CD4-positive, alpha-beta T cell treated with Interleukin-6 for 4 hours (primary cell): ENCODE measurements around the gene GAS7.

Experiments
- DNase-seq: peaks from one replicate; pipeline ENCODE4 v3.0.0-alpha.2; 2020; ENCODE audit warnings: mixed read lengths

The GAS7 gene

DNA sequence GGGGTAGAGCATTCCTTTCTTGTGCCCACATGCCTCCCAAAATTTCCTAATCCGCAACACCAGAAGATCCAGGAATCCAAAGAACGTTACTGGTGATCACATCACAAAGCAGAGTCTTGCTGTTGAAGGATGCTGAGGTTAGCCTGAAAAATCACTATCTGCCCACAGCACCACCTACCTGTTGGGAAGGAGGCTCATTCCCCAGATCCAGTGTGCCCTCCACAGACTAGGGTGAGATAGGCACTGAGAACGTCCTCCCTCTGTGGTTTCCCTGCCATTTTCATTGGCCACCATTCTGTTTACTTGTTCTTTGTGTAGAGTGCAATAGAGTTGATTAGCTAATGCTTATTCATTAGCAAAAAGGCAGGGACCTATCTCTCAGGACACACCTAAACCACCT is 323.7 kb downstream of the GAS7 start:
- no peak for DNase-seq

DNA sequence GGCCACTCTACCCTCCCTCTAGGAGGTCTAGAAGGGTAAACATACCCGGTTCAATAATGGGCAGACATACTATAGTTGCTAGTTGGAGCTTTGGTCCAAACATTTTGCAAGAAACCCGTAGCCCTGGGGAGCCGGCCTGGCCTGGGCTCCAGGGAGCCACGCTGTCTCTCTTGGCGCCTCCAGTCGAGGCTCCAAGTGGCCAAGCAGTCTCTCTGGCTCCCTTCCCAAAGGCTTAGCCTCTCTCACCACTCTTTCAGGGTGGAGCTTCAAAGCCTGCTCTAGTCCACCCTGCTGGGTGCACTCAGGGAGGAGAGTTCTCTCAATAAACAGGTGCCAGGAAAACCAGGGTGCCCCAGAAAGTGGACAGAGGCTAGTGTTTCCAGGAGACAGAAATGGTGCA is 325.6 kb downstream of the GAS7 start:
- no peak for DNase-seq

DNA sequence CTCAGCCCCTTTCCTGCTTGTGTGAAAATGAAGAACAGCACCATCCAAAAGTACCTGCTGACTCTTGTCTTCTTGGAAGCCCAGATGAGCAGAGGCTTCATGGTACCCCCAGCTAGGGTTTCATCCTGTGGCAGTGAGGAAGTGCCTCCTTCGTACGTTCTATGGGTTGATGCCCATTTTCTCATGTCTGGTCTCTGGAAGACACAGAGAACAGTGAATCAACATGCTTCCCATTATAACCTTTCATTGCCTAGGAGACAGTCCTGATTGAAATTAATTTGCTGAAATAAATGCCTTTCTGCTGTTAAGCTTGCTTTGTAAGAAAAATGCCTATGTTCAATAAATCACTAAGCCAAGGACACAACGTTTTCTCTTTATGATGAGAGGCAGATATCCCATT is 329.9 kb downstream of the GAS7 start:
- DNase-seq: no peak

DNA sequence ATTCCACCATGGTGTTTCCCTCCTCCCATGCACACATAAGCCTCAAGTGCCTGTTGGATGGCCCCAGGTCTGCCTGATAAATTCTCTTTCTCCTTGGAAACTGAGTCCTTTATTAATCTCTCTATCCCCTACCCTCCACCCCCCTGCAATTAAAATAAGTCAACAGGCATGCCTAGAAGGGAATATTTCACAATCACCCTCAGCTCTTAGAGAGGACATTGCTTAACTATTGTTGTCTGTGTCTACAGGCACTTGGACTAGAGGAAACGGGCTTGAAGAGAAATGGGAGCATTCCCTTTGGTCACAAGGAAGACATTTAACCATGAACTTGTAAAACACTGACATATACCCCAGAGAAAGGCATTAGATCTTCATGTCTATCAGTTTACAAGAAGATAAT is 332.8 kb downstream of the GAS7 start:
- DNase-seq: no peak

DNA sequence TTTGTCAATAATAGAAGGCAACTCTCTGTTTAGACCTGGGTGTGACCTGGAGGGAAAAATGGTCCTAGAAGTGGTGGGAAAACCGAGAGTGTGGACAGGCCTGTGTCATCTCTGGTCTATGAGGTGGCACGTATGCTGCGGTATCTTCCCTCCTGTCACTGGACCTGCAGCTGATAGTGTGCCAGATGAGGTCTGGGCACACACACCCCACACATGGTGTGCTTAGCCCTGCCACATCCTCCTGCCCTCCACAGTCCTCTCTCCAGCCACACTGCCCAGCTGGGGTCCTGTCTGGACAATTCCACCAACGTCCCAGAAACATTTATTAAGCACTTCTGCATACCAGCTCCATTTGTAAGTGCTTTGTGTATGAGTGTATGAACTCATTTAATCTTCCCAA is 335.5 kb downstream of the GAS7 start:
- no peak for DNase-seq

DNA sequence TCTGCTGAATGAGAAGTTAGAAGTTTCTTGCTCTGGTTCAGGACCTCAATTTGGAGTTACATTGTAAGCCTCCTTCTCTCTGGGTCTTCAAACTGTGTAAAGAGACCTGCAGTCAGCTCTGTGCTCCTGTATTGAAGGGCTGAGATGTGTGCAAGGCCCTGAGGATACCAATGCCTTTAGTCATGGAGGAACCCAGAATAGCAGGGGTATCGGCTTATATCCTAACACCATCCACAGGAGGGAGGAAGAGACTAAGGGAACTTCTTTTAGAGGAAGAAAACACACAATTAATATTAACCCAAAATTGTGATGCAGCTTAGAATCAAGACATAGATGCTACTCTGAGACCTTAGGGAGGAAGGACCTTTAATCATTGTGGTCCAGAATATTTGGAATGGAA is 336.2 kb downstream of the GAS7 start:
- no peak for DNase-seq

DNA sequence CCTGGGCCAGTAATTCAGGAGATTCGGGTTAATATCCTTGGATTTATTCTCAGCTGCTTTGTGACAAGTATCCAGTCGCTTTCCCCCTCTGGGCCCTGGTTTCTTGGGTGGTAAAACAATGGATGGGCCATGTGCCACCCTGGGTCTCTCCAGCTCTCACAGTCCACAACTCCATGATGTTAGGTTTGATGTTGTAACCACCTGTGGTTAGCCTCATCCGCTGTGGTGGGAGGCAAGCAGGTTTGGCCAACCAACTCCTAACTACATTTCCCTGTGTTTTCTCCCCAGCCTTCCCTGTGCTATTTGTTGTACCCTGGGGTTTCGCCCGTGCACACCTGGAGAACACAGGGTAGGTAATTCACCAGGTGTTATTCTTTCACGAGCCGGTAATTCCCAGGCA is 337.6 kb downstream of the GAS7 start:
- no peak for DNase-seq
